GM12878 (cell line): Measurements from ENCODE around the gene MRPL36. TPM values are rescaled to one million over a fixed set of nuclear protein-coding genes. Genes with fewer than 3 reads are reported as not detected.

Experiments
- BCL3 ChIP-seq: IDR thresholded peaks from 2 replicates; pipeline ENCODE4 v1.6.1; 2011; ENCODE audit warnings: borderline replicate concordance, low read depth, mild to moderate bottlenecking, moderate library complexity, low read length; ENCODE audit not compliant: insufficient read depth, poor library complexity, severe bottlenecking
- CEBPB ChIP-seq, 2 experiments: fragments of 150-350 bp in 1 of 2; IDR thresholded peaks; 2 replicates each; pipeline ENCODE4 v1.6.1; 2012 to 2014; ENCODE audit warnings: low read depth in 2 of 2, low read length in 2 of 2, borderline replicate concordance in 1 of 2, inconsistent platforms in 1 of 2
- CEBPZ ChIP-seq: fragments of 150-350 bp; IDR thresholded peaks from 2 replicates; pipeline ENCODE4 v1.6.1; 2016; ENCODE audit warnings: low read depth, low read length
- CUX1 ChIP-seq: IDR thresholded peaks from 2 replicates; pipeline ENCODE4 v1.6.1; 2012; ENCODE audit warnings: improper control_type of control experiment, low read depth, low read length; ENCODE audit not compliant: insufficient replicate concordance
- DPF2 ChIP-seq: fragments of 450-650 bp; IDR thresholded peaks from 2 replicates; pipeline ENCODE4 v1.6.1; 2017; ENCODE audit warnings: mild to moderate bottlenecking
- E2F4 ChIP-seq: IDR thresholded peaks from 2 replicates; pipeline ENCODE4 v1.6.1; 2012; ENCODE audit warnings: low read depth, low read length, improper control_type of control experiment
- IRF5 ChIP-seq: fragments of 450-650 bp; IDR thresholded peaks from 2 replicates; pipeline ENCODE4 v1.6.1; 2017; ENCODE audit warnings: borderline replicate concordance
- KLF5 ChIP-seq: fragments of 450-650 bp; IDR thresholded peaks from 2 replicates; pipeline ENCODE4 v1.6.1; 2014; ENCODE audit warnings: mild to moderate bottlenecking; ENCODE audit not compliant: partially characterized antibody
- MYC ChIP-seq: IDR thresholded peaks from 2 replicates; pipeline ENCODE4 v1.6.1; 2011; ENCODE audit warnings: mild to moderate bottlenecking, low read length, moderate library complexity, inconsistent platforms; ENCODE audit not compliant: insufficient read depth, insufficient replicate concordance, insufficient read length, severe bottlenecking
- NFIC ChIP-seq: IDR thresholded peaks from 2 replicates; pipeline ENCODE4 v1.6.1; 2012; ENCODE audit warnings: low read depth, mild to moderate bottlenecking, inconsistent platforms, low read length, moderate library complexity
- SMARCA5 ChIP-seq: fragments of 450-650 bp; IDR thresholded peaks from 2 replicates; pipeline ENCODE4 v1.6.1; 2017; ENCODE audit warnings: mild to moderate bottlenecking
- TCF12 ChIP-seq: IDR thresholded peaks from 2 replicates; pipeline ENCODE4 v1.6.1; 2011; ENCODE audit warnings: low read depth, mild to moderate bottlenecking, low read length
- YY1 ChIP-seq: IDR thresholded peaks from 2 replicates; pipeline ENCODE4 v1.6.1; 2011; ENCODE audit warnings: low read depth, mild to moderate bottlenecking, low read length
- polyA plus RNA-seq, 11 experiments: library from polyadenylated mRNA; depleted of rRNA in 4 of 11; unstranded in 6 of 11; stranded (reverse) in 5 of 11; fragments of >200 nt; fragmentation: Nextera tagmentation in 4 of 11; fragmentation: Illumina TruSeq in 1 of 11; extraction: Ambion mirVana in 4 of 11; extraction: Trizol in 1 of 11; gene quantifications; 1 replicate in 1 of 11; 2 replicates in 10 of 11; pipeline versions ENCODE4 v1.2.1 to v1.2.3, GENCODE V29; 2011 to 2016; ENCODE audit warnings: inconsistent platforms in 2 of 11, missing spikeins in 2 of 11, low read depth in 1 of 11
- total RNA-seq, 4 experiments: library from RNA; depleted of rRNA in 3 of 4; stranded (reverse); fragments of >200 nt in 3 of 4; fragmentation: Illumina TruSeq in 1 of 4; extraction: Trizol in 1 of 4; gene quantifications; 2 replicates each; pipeline versions ENCODE4 v1.2.1 to v1.2.3, GENCODE V29; 2013 to 2021

The MRPL36 gene
- total and polyA plus RNA-seq, 10 of the 15 experiments (the other 5 are each of a cell fraction or from before 2014, with no cell fraction given) = 89.2 to 559 (median 152) TPM

- TF ChIP-seq CUX1 = no peak
- TF ChIP-seq KLF5 = no peak
- TF ChIP-seq CEBPZ = no peak
- TF ChIP-seq NFIC = no peak
- TF ChIP-seq BCL3 = no peak
- peak; percentile 60; the same call in 1 of the 2 replicates for TF ChIP-seq YY1
- TF ChIP-seq TCF12 = no peak
- peak; percentile 66; the same call in 1 of the 2 replicates for TF ChIP-seq SMARCA5
- TF ChIP-seq IRF5 = no peak
- no peak for TF ChIP-seq CEBPB (IDR thresholded peaks at IDR 0.05; ENCODE audit: borderline replicate concordance in 1 of 2, low read depth in 2 of 2, low read length in 2 of 2)
- no peak; the same call in 1 of the 2 replicates for TF ChIP-seq DPF2
- TF ChIP-seq E2F4 = no peak
- peak; percentile 46 for TF ChIP-seq MYC
Measured at GRCh38 chr5:1782385-1783215, 17.0 kb downstream of the MRPL36 start (continued).
